Hepatocyte (in vitro differentiated cells): ENCODE measurements around the gene RSPRY1. TPM values are rescaled to one million over a fixed set of nuclear protein-coding genes. Genes with fewer than 3 reads are reported as not detected.

Source experiments
- DNase-seq: peaks from one replicate; pipeline ENCODE4 v3.0.0-alpha.2; 2016; ENCODE audit warnings: low spot score
- H2AFZ ChIP-seq: fragments of 200-600 bp; sonication (generic); 2 replicates; pipeline ENCODE4 v1.6.0; 2016; ENCODE audit warnings: antibody characterized with exemption, mild to moderate bottlenecking
- H3K27ac ChIP-seq: fragments of 200-600 bp; sonication (generic); 2 replicates; pipeline ENCODE4 v1.5.1; 2016; ENCODE audit warnings: mild to moderate bottlenecking
- H3K27me3 ChIP-seq: fragments of 200-600 bp; sonication (generic); 2 replicates; pipeline ENCODE4 v1.6.1; 2016
- H3K36me3 ChIP-seq: fragments of 200-600 bp; sonication (generic); replicated peaks from 2 replicates; pipeline ENCODE4 v1.5.1; 2016; ENCODE audit warnings: low read depth; ENCODE audit not compliant: insufficient read depth
- H3K4me1 ChIP-seq: fragments of 200-600 bp; sonication (generic); 2 replicates; pipeline ENCODE4 v1.5.1; 2016; ENCODE audit warnings: mild to moderate bottlenecking, moderate library complexity; ENCODE audit not compliant: insufficient read depth
- H3K4me2 ChIP-seq: fragments of 200-600 bp; sonication (generic); 2 replicates; pipeline ENCODE4 v1.6.0; 2016
- H3K4me3 ChIP-seq: fragments of 200-600 bp; sonication (generic); 2 replicates; pipeline ENCODE4 v1.5.1; 2016; ENCODE audit warnings: mild to moderate bottlenecking
- H3K79me2 ChIP-seq: fragments of 200-600 bp; sonication (generic); 2 replicates; pipeline ENCODE4 v1.6.0; 2017; ENCODE audit warnings: mild to moderate bottlenecking
- H3K9me2 ChIP-seq: fragments of 200-600 bp; sonication (generic); replicated peaks from 2 replicates; pipeline ENCODE4 v1.6.0; 2017; ENCODE audit warnings: mild to moderate bottlenecking; ENCODE audit not compliant: insufficient read depth
- H3K9me3 ChIP-seq: fragments of 200-600 bp; sonication (generic); 2 replicates; pipeline ENCODE4 v1.5.1; 2016; ENCODE audit warnings: low read depth, mild to moderate bottlenecking
- H4K20me1 ChIP-seq: fragments of 200-600 bp; sonication (generic); 2 replicates; pipeline ENCODE4 v1.6.0; 2016; ENCODE audit warnings: mild to moderate bottlenecking; ENCODE audit not compliant: insufficient read depth, poor library complexity, severe bottlenecking
- EZH2 ChIP-seq: fragments of 200-600 bp; sonication (generic); IDR thresholded peaks from 2 replicates; pipeline ENCODE4 v1.6.1; 2016; ENCODE audit warnings: antibody characterized with exemption, mild to moderate bottlenecking, borderline replicate concordance
- EZH2phosphoT487 ChIP-seq: fragments of 200-600 bp; sonication (generic); IDR thresholded peaks from one replicate; pipeline ENCODE4 v1.6.1; 2018; ENCODE audit warnings: antibody characterized with exemption, mild to moderate bottlenecking, low read depth, moderate library complexity; ENCODE audit not compliant: unreplicated experiment, severe bottlenecking
- WGBS: methylation state at CpG from one replicate; pipeline ENCODE4 v1.1.6; 2016; ENCODE audit warnings: low lambda C conversion rate; ENCODE audit errors: missing lambda C conversion rate; 5-methylcytosine and 5-hydroxymethylcytosine counted together
- polyA plus RNA-seq: library from polyadenylated mRNA; unstranded; fragments of >200 nt; fragmentation: Nextera tagmentation; extraction: Ambion mirVana; gene quantifications from 2 replicates; pipeline ENCODE4 v1.2.1, GENCODE V29; 2016
- total RNA-seq: library from RNA; depleted of rRNA; stranded (reverse); fragments of >200 nt; gene quantifications from 2 replicates; pipeline ENCODE4 v1.2.3, GENCODE V29; 2014
- TF ChIP-seq, protein P1 (sequence below): fragments of 200-600 bp; sonication (generic); IDR thresholded peaks from 2 replicates; pipeline ENCODE4 v1.5.1; 2016; ENCODE audit warnings: antibody characterized with exemption, mild to moderate bottlenecking; ENCODE audit not compliant: poor library complexity

The RSPRY1 gene
- total and polyA plus RNA-seq, 2 experiments from 2014 or later, result 42.3 to 57.5 TPM

DNA sequence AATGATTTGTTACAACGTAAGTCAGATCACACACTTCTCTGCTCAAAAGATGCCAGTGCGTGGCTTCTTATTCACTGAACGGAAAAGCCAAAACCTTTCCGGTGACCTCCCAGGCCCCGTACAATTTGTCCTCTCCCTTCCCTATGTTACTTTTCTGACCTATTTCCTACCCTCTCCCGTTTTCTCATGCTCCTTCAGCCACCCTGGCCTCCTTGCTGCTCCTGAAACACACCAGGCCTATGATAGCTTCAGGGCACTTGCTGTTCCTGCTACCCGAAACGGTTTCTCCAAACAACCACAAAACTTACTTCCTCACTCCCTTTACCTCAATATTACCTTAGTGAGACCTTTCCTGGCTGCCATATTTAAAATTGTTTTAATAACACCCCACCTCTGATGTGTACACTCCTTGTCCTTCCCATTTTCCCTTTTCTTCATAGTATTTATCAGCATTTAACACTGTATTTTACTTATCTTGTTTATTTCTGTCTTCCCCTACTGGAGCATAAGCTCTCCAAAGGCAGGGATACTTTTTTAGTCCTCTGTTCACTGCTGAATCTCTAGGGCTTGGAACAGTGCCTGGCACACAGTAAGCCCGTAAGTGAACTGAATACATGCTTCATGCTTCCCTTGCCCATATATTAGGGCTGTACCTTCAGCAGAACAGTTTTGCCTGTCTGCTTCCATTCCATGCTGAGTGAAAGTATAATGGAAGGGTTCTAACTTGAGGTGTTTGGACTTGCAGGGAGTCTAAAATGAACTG is 48.0 kb downstream of the RSPRY1 start:
- Histone ChIP-seq H3K79me2 (no peaks in the 10 kb centered on the region), H3K9me3 (no peaks in the 10 kb centered on the region), H3K4me1 (no peaks in the 10 kb centered on the region), H3K4me2 (no peak overlapping the region), H3K4me3 (no peak overlapping the region), H4K20me1 (no peaks in the 10 kb centered on the region), H3K36me3 (peaks cover 7% of the 10 kb centered on the region), H2AFZ (no peak overlapping the region), H3K27me3 (no peaks in the 10 kb centered on the region), H3K27ac (no peak overlapping the region), H3K9me2 (no peaks in the 10 kb centered on the region)
- 91% methylated on average over 9 of the region's 9 CpGs for WGBS
- TF ChIP-seq, protein P1, sequence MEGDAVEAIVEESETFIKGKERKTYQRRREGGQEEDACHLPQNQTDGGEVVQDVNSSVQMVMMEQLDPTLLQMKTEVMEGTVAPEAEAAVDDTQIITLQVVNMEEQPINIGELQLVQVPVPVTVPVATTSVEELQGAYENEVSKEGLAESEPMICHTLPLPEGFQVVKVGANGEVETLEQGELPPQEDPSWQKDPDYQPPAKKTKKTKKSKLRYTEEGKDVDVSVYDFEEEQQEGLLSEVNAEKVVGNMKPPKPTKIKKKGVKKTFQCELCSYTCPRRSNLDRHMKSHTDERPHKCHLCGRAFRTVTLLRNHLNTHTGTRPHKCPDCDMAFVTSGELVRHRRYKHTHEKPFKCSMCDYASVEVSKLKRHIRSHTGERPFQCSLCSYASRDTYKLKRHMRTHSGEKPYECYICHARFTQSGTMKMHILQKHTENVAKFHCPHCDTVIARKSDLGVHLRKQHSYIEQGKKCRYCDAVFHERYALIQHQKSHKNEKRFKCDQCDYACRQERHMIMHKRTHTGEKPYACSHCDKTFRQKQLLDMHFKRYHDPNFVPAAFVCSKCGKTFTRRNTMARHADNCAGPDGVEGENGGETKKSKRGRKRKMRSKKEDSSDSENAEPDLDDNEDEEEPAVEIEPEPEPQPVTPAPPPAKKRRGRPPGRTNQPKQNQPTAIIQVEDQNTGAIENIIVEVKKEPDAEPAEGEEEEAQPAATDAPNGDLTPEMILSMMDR, result no peak
- TF ChIP-seq EZH2phosphoT487 (no peak), EZH2 (no peak)
- DNase-seq, result no peak

DNA sequence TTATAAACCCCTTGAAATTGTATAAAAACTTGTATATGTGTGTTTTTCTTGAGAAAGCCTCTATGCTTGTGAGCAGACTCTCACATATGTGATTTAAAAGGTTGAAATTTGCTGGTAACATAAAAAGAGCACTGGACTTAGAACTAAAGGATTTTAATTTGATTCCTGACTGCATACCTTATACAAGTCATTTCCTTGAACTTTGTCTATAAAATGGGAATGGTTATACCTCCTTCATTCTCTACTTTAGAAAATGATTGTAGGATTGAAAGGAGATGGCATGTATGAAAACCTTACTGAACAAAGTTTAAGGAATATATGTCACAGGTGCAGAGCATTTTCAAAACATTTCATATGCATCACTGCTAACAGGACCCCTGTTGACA is 48.6 kb downstream of the RSPRY1 start:
- no peaks in the 10 kb centered on the region for H4K20me1 ChIP-seq
- no peak overlapping the region for H3K4me3 ChIP-seq
- H3K4me1 ChIP-seq, result no peaks in the 10 kb centered on the region
- no peak for DNase-seq
- peaks cover 7% of the 10 kb centered on the region for H3K36me3 ChIP-seq
- no peak overlapping the region for H3K4me2 ChIP-seq
- H3K27ac ChIP-seq, result no peak overlapping the region
- H3K79me2 ChIP-seq, result no peaks in the 10 kb centered on the region
- TF ChIP-seq EZH2, result no peak
- no peak for TF ChIP-seq EZH2phosphoT487
- TF ChIP-seq, protein P1, result no peak
- H3K9me3 ChIP-seq, result no peaks in the 10 kb centered on the region
- no peaks in the 10 kb centered on the region for H3K27me3 ChIP-seq
- no peak overlapping the region for H2AFZ ChIP-seq
- H3K9me2 ChIP-seq, result no peaks in the 10 kb centered on the region

DNA sequence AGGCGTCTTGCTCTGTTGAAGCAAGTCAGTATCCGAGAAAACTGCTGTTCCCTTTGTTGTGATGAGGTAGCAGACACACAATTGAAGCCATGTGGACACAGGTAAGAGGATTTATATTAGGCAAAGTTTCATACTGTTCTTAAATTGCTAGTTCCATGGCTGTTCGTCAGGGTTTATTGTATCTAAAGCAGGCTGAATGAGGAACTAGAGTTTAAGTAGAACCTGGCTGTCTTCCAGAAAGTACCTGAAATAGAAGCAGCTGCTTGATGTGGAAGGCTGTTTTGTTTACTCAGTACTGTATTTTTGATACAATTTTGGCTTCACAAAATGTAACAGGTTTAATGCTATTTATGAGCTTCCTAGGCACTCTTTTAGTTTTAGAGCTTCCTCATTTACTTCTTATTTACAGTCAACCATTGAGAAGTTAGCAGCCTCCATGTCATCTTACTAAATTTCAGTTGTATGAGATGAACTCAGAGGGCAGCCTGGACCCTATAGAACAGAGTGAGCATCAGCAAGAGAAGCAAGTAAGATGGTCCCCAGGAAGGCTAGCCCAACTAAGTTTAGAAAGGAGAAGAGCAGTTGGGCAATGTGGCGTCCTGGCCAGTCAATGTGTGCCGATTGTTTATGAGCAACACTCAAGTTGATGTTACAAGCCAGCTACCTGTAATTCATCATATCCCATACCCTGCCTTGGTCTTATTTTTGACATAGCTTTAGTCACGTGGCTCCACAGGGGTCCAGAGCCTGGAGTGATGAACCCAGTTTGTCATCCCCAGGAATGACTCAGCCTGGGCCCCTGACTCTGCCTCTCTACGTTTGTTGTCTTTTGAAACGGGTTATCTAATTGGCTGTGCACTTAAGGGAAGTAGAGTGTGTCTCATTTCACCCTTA is 49.2 kb downstream of the RSPRY1 start:
- 65% methylated on average over 8 of the region's 8 CpGs for WGBS

More for the DNA sequence above, 49.2 kb downstream of the RSPRY1 start:
- H3K4me1 ChIP-seq, result no peaks in the 10 kb centered on the region
- H3K4me2 ChIP-seq, result no peak overlapping the region
- peak; percentile 38 for DNase-seq
- no peaks in the 10 kb centered on the region for H3K79me2 ChIP-seq
- H3K9me2 ChIP-seq, result no peaks in the 10 kb centered on the region
- H3K27ac ChIP-seq, result peak overlapping the region; percentile 28
- peaks cover 4% of the 10 kb centered on the region for H3K36me3 ChIP-seq
- H3K9me3 ChIP-seq, result no peaks in the 10 kb centered on the region
- H3K27me3 ChIP-seq, result no peaks in the 10 kb centered on the region
- no peak overlapping the region for H3K4me3 ChIP-seq
- H4K20me1 ChIP-seq, result no peaks in the 10 kb centered on the region
- no peak overlapping the region for H2AFZ ChIP-seq
- TF ChIP-seq EZH2 (no peak), EZH2phosphoT487 (no peak)
- TF ChIP-seq, protein P1, result no peak
